GM12878 (cell line): ENCODE data around the gene GPR152. TPM values are rescaled to one million over a fixed set of nuclear protein-coding genes. Genes with fewer than 3 reads are reported as not detected.

ENCODE experiments used
- ATAC-seq: fragments of 200-7000 bp; cut with Tn5 transposase; 3 replicates; pipeline ENCODE4 v1.9.1; 2020; ENCODE audit warnings: mild to moderate bottlenecking, moderate library complexity
- BruUV-seq: library from RNA; stranded (reverse); fragments of 400-500 nt; replicated peaks from 2 replicates; lab custom pipeline; 2021; lab: Mats Ljungman, UMichigan
- CTCF ChIA-PET: fragments of 300-600 bp; sonication (Branson Sonifier 250); formaldehyde crosslinking; extraction: SDS; loops from one replicate; lab custom pipeline; 2021; ENCODE audit warnings: inconsistent platforms; lab: Yijun Ruan, JAX
- POLR2A ChIA-PET: fragments of 350-600 bp; formaldehyde crosslinking; extraction: SDS; loops from one replicate; lab custom pipeline; 2021; ENCODE audit warnings: inconsistent platforms; lab: Charles Lee
- RAD21 ChIA-PET: fragments of 300-600 bp; sonication (Branson Sonifier 250); formaldehyde crosslinking; loops from one replicate; lab custom pipeline; 2023; ENCODE audit warnings: antibody characterized with exemption; ENCODE audit not compliant: unreplicated experiment; lab: Charles Lee
- SMC1A ChIA-PET: fragments of 300-600 bp; sonication (Branson Sonifier 250); formaldehyde crosslinking; loops from one replicate; lab custom pipeline; 2023; ENCODE audit not compliant: unreplicated experiment, uncharacterized antibody; lab: Charles Lee
- DNase-seq: peaks from one replicate; pipeline ENCODE4 v3.0.0-alpha.2; 2011; ENCODE audit warnings: low read depth, low spot score
- FAIRE-seq: peaks from 3 replicates; lab custom pipeline; 2011; peaks lifted over from hg19 to GRCh38; lab: Jason Lieb, UNC
- H2AFZ ChIP-seq: 2 replicates; pipeline ENCODE4 v1.6.0; 2011; ENCODE audit warnings: low read depth, low read length, control low read depth; ENCODE audit not compliant: control insufficient read depth
- H3K27ac ChIP-seq: 2 replicates; pipeline ENCODE4 v1.5.1; 2011; ENCODE audit warnings: control low read depth; ENCODE audit not compliant: control insufficient read depth, insufficient read depth
- H3K27me3 ChIP-seq, 2 experiments: replicated peaks in 1 of 2; 2 replicates each; pipeline versions ENCODE4 v1.6.0 to v1.6.1; 2011; ENCODE audit warnings: low read length in 1 of 2; ENCODE audit not compliant: control insufficient read depth in 2 of 2, insufficient read depth in 2 of 2
- H3K36me3 ChIP-seq, 2 experiments: 2 replicates each; pipeline ENCODE4 v1.5.1; 2011; ENCODE audit warnings: low read length in 1 of 2; ENCODE audit not compliant: control insufficient read depth in 2 of 2, insufficient read depth in 2 of 2
- H3K4me1 ChIP-seq: 2 replicates; pipeline ENCODE4 v1.6.1; 2011; ENCODE audit warnings: mild to moderate bottlenecking, low read length, moderate library complexity, mixed read lengths; ENCODE audit not compliant: control insufficient read depth, insufficient read depth
- H3K4me2 ChIP-seq: 2 replicates; pipeline ENCODE4 v1.6.0; 2011; ENCODE audit warnings: control low read depth; ENCODE audit not compliant: control insufficient read depth, insufficient read depth
- H3K4me3 ChIP-seq: fragments of 200-600 bp; sonication (generic); 2 replicates; pipeline ENCODE4 v1.5.1; 2016
- H3K79me2 ChIP-seq: 2 replicates; pipeline ENCODE4 v1.6.0; 2011; ENCODE audit warnings: low read length; ENCODE audit not compliant: control insufficient read depth, insufficient read depth
- H3K9ac ChIP-seq: 2 replicates; pipeline ENCODE4 v1.8.0; 2011; ENCODE audit warnings: low read length, control low read depth, mixed read lengths; ENCODE audit not compliant: control insufficient read depth, insufficient read depth
- H3K9me3 ChIP-seq: replicated peaks from 3 replicates; pipeline ENCODE4 v1.5.1; 2011; ENCODE audit warnings: mild to moderate bottlenecking, low read length; ENCODE audit not compliant: control insufficient read depth, insufficient read depth
- H4K20me1 ChIP-seq: 2 replicates; pipeline ENCODE4 v1.6.0; 2011; ENCODE audit not compliant: control insufficient read depth, insufficient read depth
- WGBS: methylation state at CpG from one replicate; pipeline ENCODE4 v1.1.6; 2016; ENCODE audit warnings: low lambda C conversion rate; ENCODE audit not compliant: insufficient replicate concordance, insufficient coverage; ENCODE audit errors: missing lambda C conversion rate; 5-methylcytosine and 5-hydroxymethylcytosine counted together
- in situ Hi-C: fragments of 300-500 bp; cut with MboI; formaldehyde crosslinking; loops from 9 replicates; pipeline ENCODE4 v1.14.3; 2018; ENCODE audit warnings: mixed read lengths
- intact Hi-C: fragments of 100-400 bp; cut with micrococcal nuclease; formaldehyde crosslinking; loops from one replicate; pipeline ENCODE4 v1.14.2; 2022; ENCODE audit not compliant: unreplicated experiment
- polyA plus RNA-seq, 11 experiments: library from polyadenylated mRNA; depleted of rRNA in 4 of 11; unstranded in 6 of 11; stranded (reverse) in 5 of 11; fragments of >200 nt; fragmentation: Nextera tagmentation in 4 of 11; fragmentation: Illumina TruSeq in 1 of 11; extraction: Ambion mirVana in 4 of 11; extraction: Trizol in 1 of 11; gene quantifications; 1 replicate in 1 of 11; 2 replicates in 10 of 11; pipeline versions ENCODE4 v1.2.1 to v1.2.3, GENCODE V29; 2011 to 2016; ENCODE audit warnings: inconsistent platforms in 2 of 11, missing spikeins in 2 of 11, low read depth in 1 of 11
- total RNA-seq, 4 experiments: library from RNA; depleted of rRNA in 3 of 4; stranded (reverse); fragments of >200 nt in 3 of 4; fragmentation: Illumina TruSeq in 1 of 4; extraction: Trizol in 1 of 4; gene quantifications; 2 replicates each; pipeline versions ENCODE4 v1.2.1 to v1.2.3, GENCODE V29; 2013 to 2021
- TF ChIP-seq, protein P1 (sequence below): fragments of 450-650 bp; conservative IDR thresholded peaks from 2 replicates; pipeline ENCODE4 v1.6.1; 2017; ENCODE audit warnings: mild to moderate bottlenecking, moderate library complexity

The GPR152 gene
- total and polyA plus RNA-seq, 10 of the 15 experiments (the other 5 are each of a cell fraction or from before 2014, with no cell fraction given) = not detected

DNA sequence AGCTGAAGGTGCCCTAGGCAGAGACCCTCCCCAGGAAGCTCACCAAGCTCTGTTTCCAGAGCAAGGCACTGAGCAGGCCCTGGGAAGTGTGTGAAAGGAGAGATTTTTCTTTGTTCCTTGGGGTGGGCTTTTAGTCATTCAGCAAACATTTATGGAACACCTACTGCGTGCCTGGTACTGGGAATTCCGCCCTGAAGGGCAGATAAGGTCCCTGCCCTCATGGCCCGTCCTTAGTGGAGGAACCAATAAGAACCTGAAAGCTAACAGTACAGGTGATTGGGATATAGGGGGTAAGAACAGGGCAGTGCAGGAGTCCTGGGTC lies 12.6 kb upstream of the GPR152 start:
- peak overlapping the region; percentile 97 for H3K4me3 ChIP-seq
- H3K4me2 ChIP-seq = peak overlapping the region; percentile 100
- 0% methylated on average over 3 of the region's 3 CpGs for WGBS
- SMC1A ChIA-PET = interaction anchor here (0.9 to 5.2 kb wide), 5 partner anchors 18 to 62 kb away, joined by 3 to 46 read pairs (median 13); partner anchors contain the start of genes AIP, PPP1CA, PTPRCAP and TBC1D10C
- peaks cover 14% of the 10 kb centered on the region for H3K79me2 ChIP-seq
- TSS peak; percentile 87 for BruUV-seq
- no peaks in the 10 kb centered on the region for H3K9me3 ChIP-seq
- DNase-seq = no peak
- no peak overlapping the region for H2AFZ ChIP-seq
- peaks cover 37% of the 10 kb centered on the region for H3K4me1 ChIP-seq
- H3K27ac ChIP-seq = peak overlapping the region; percentile 93
- H4K20me1 ChIP-seq = no peaks in the 10 kb centered on the region
- H3K27me3 ChIP-seq = no peaks in the 10 kb centered on the region
- TF ChIP-seq, protein P1, sequence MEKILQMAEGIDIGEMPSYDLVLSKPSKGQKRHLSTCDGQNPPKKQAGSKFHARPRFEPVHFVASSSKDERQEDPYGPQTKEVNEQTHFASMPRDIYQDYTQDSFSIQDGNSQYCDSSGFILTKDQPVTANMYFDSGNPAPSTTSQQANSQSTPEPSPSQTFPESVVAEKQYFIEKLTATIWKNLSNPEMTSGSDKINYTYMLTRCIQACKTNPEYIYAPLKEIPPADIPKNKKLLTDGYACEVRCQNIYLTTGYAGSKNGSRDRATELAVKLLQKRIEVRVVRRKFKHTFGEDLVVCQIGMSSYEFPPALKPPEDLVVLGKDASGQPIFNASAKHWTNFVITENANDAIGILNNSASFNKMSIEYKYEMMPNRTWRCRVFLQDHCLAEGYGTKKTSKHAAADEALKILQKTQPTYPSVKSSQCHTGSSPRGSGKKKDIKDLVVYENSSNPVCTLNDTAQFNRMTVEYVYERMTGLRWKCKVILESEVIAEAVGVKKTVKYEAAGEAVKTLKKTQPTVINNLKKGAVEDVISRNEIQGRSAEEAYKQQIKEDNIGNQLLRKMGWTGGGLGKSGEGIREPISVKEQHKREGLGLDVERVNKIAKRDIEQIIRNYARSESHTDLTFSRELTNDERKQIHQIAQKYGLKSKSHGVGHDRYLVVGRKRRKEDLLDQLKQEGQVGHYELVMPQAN = no peak
- TF ChIP-seq, all 136 proteins: peak for 0
- ATAC-seq = no peak
- ChIA-PET POLR2A (interaction anchor here (0.6 to 8.1 kb wide), 12 partner anchors 18 to 883 kb away, joined by 3 to 78 read pairs (median 5); partner anchors contain the start of genes AIP, PPP1CA, PTPRCAP and RAD9A), CTCF (interaction anchor here (0.9 to 5.1 kb wide), 6 partner anchors 18 to 149 kb away, joined by 3 to 36 read pairs (median 4); partner anchors contain the start of genes AIP, PPP1CA and PTPRCAP), RAD21 (interaction anchor here (0.5 to 5.5 kb wide), 12 partner anchors 18 to 114 kb away, joined by 3 to 72 read pairs (median 4); partner anchors contain the start of genes AIP, PPP1CA, PTPRCAP and TBC1D10C)
- H3K9ac ChIP-seq = peak overlapping the region; percentile 95
- no peak for FAIRE-seq
- in situ Hi-C loops = no loop called here
- H3K36me3 ChIP-seq = no peaks in the 10 kb centered on the region; a peak in 1 of 4 replicates
- intact Hi-C loops = no loop called here
